SH-SY5Y (cell line): ENCODE measurements around the gene SUV39H1.

Experiments
- GATA2 ChIP-seq: IDR thresholded peaks from 2 replicates; pipeline ENCODE4 v1.6.1; 2011; ENCODE audit warnings: mild to moderate bottlenecking, low read depth, low read length
- GATA3 ChIP-seq: IDR thresholded peaks from 2 replicates; pipeline ENCODE4 v1.6.1; 2011; ENCODE audit warnings: low read depth, mild to moderate bottlenecking, low read length, moderate library complexity

GRCh38 chrX:48649102-48649501 is 47.4 kb upstream of the SUV39H1 start:
- TF ChIP-seq GATA3, result no peak
- TF ChIP-seq GATA2, result no peak
